NCI-H1105 (cell line): ENCODE results near the gene CBFA2T3.
"Not testable (repeated sequence)": the region's sequence is repeated elsewhere in the genome, so short reads cannot be mapped to it uniquely, and the experiment has no call there.

Source experiments
- DNase-seq: peaks from one replicate; lab custom pipeline; 2025; lab: John Stamatoyannopoulos, UW

The CBFA2T3 gene

GRCh38 chr16:89012622-89012995 lies 35.6 kb upstream of the CBFA2T3 start:
- no peak for DNase-seq

DNA sequence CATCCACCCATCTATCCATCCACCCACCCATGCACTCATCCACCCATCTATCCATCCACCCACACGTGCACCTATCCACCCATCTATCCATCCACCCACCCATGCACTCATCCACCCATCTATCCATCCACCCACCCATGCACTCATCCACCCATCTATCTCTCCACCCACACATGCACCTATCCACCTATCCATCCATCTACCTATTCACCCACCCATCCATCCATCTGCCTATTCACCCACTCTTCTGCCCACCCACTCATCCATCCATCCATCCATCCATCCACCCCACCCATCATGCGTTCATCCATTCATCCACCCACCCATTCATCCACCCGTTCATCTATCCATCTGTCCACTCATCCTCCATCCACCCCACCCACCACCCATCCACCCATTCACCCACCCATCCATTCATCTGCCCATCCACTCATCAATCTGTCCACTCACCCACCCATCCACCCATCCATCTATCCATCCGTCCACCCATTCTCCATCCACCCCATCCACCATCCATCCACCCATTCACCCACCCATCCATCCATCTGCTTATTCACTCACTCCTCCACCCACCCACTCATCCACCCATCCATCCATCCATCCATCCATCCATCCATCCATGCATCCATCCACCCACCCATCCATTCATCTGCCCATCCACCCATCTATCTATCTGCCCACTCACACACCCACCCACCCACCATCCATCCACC lies 35.1 kb upstream of the CBFA2T3 start:
- DNase-seq = no peak

- no peak for DNase-seq
These were observed 33.4 kb upstream of the CBFA2T3 start for GRCh38 chr16:89010210-89010925.

- DNase-seq = no peak
These were observed 32.6 kb upstream of the CBFA2T3 start for GRCh38 chr16:89009343-89010209.

- not testable (repeated sequence) for DNase-seq
These were observed 31.8 kb upstream of the CBFA2T3 start for GRCh38 chr16:89008796-89009195.

GRCh38 chr16:89007371-89008249 lies 30.6 kb upstream of the CBFA2T3 start:
- no peak for DNase-seq

GRCh38 chr16:89006036-89006752 lies 29.2 kb upstream of the CBFA2T3 start:
- no peak for DNase-seq

GRCh38 chr16:89005201-89006035 lies 28.4 kb upstream of the CBFA2T3 start:
- no peak for DNase-seq

- DNase-seq = no peak
These were observed 27.3 kb upstream of the CBFA2T3 start for GRCh38 chr16:89004209-89004831.

GRCh38 chr16:89003831-89004208 lies 26.8 kb upstream of the CBFA2T3 start:
- DNase-seq = no peak

- no peak for DNase-seq
These were observed 26.1 kb upstream of the CBFA2T3 start for GRCh38 chr16:89002851-89003830.

- DNase-seq = not testable (repeated sequence)
These were observed 25.1 kb upstream of the CBFA2T3 start for GRCh38 chr16:89002081-89002480.

GRCh38 chr16:89001117-89002027 lies 24.4 kb upstream of the CBFA2T3 start:
- no peak for DNase-seq

GRCh38 chr16:89000207-89000959 lies 23.4 kb upstream of the CBFA2T3 start:
- no peak for DNase-seq

GRCh38 chr16:88999457-89000206 lies 22.6 kb upstream of the CBFA2T3 start:
- no peak for DNase-seq
